ENCODE data around the gene SIGLEC1. TPM values are rescaled to one million over a fixed set of nuclear protein-coding genes. Genes with fewer than 3 reads are reported as not detected.

Gene SIGLEC1
- total and polyA plus RNA-seq, 2 donors (not counting 3 experiments of a cell fraction or from before 2014, with no cell fraction given) = not detected

DNA sequence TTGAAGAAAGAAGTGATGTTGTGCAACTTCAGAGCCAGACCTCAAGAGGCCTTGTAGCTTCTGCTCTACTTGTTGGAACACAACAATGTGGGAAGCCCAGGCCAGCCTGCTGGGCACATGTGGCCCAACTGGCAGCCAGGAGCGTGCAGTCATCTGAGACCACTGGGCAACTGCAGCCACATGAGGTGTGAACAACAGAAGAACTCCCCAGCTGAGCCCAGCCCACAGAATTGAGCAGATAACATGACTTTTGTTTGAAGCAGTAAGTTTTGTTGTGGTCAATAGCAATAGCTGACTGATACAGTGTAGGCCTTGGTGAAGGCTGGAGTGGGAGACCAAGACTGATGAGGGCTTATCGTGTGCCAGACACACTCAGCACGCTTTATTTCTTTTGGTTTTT, 22.0 kb downstream of the SIGLEC1 start:
- TF ChIP-seq POLR2A (IDR thresholded peaks at IDR 0.05; ENCODE audit: low read depth, low read length) (no peak), EZH2 (IDR thresholded peaks at IDR 0.05; ENCODE audit: borderline replicate concordance, low read depth, low read length, severe bottlenecking) (no peak), FOS (IDR thresholded peaks at IDR 0.05; ENCODE audit: borderline replicate concordance, insufficient read depth, low read length) (no peak), MYC (IDR thresholded peaks at IDR 0.05; ENCODE audit: low read depth, low read length) (no peak), GATA2 (IDR thresholded peaks at IDR 0.05; ENCODE audit: insufficient read depth, insufficient read length, low read depth, low read length) (no peak), JUN (IDR thresholded peaks at IDR 0.05; ENCODE audit: borderline replicate concordance, insufficient read depth, insufficient read length, low read depth) (no peak), POLR2AphosphoS5 (IDR thresholded peaks at IDR 0.05; ENCODE audit: insufficient read depth, low read depth, low read length) (no peak)
- TF ChIP-seq, protein P1, sequence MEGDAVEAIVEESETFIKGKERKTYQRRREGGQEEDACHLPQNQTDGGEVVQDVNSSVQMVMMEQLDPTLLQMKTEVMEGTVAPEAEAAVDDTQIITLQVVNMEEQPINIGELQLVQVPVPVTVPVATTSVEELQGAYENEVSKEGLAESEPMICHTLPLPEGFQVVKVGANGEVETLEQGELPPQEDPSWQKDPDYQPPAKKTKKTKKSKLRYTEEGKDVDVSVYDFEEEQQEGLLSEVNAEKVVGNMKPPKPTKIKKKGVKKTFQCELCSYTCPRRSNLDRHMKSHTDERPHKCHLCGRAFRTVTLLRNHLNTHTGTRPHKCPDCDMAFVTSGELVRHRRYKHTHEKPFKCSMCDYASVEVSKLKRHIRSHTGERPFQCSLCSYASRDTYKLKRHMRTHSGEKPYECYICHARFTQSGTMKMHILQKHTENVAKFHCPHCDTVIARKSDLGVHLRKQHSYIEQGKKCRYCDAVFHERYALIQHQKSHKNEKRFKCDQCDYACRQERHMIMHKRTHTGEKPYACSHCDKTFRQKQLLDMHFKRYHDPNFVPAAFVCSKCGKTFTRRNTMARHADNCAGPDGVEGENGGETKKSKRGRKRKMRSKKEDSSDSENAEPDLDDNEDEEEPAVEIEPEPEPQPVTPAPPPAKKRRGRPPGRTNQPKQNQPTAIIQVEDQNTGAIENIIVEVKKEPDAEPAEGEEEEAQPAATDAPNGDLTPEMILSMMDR (IDR thresholded peaks at IDR 0.05; ENCODE audit: extremely low read depth in 1 of 2, insufficient read depth in 1 of 2, low read depth in 1 of 2, low read length in 2 of 2) = no peak
- TF ChIP-seq, protein P2, sequence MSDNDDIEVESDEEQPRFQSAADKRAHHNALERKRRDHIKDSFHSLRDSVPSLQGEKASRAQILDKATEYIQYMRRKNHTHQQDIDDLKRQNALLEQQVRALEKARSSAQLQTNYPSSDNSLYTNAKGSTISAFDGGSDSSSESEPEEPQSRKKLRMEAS (IDR thresholded peaks at IDR 0.05; ENCODE audit: insufficient read depth, insufficient read length) = no peak
- peaks cover 10 to 13% of the 10 kb centered on the region in 2 experiments for H3K27me3 ChIP-seq (ENCODE audit: control insufficient read depth in 2 of 2, insufficient read depth in 2 of 2, low read length in 2 of 2)
- no peaks in the 10 kb centered on the region for H3K9me3 ChIP-seq (replicated peaks; ENCODE audit: control insufficient read depth, insufficient read depth, low read length)
- ChIA-PET CTCF (interaction anchor here (1.6 to 12.6 kb wide), 3 partner anchors 10 to 19 kb away, joined by 3 to 112 read pairs (median 23); no protein-coding TSS in a partner anchor), POLR2A (no interaction called here)
- H3K36me3 ChIP-seq (ENCODE audit: control insufficient read depth in 2 of 2, extremely low read depth in 1 of 2, insufficient read depth in 2 of 2, low read length in 2 of 2) = no peaks in the 10 kb centered on the region
- no peak overlapping the region for H3K4me2 ChIP-seq (ENCODE audit: insufficient read depth, low read length)
- BruUV-seq (replicated peaks) = no TSS peak
- no peaks in the 10 kb centered on the region for H3K4me1 ChIP-seq (ENCODE audit: control insufficient read depth, extremely low read depth, insufficient read depth, low read length)
- dilution Hi-C loops (cut with MboI; ENCODE audit: extremely low pct_ligation_motif_present, low sequenced_read_pairs) = no loop called here
- no peaks in the 10 kb centered on the region for H4K20me1 ChIP-seq (replicated peaks; ENCODE audit: control insufficient read depth, extremely low read depth, insufficient read depth, low read length)
- DNase-seq (ENCODE audit: low read depth, low spot score) (no peak), FAIRE-seq (no peak)
- no peak overlapping the region for H3K4me3 ChIP-seq (replicated peaks in 1 of 3; ENCODE audit: insufficient read depth in 1 of 3, low read depth in 1 of 3, low read length in 3 of 3)
- intact Hi-C loops (cut with micrococcal nuclease) = no loop called here
- no peak overlapping the region for H3K9ac ChIP-seq (replicated peaks; ENCODE audit: extremely low read depth, insufficient read depth, low read length)
- no peaks in the 10 kb centered on the region for H3K79me2 ChIP-seq (ENCODE audit: control insufficient read depth, insufficient read depth, low read length)
- H3K9me1 ChIP-seq (replicated peaks; ENCODE audit: control insufficient read depth, extremely low read depth, insufficient read depth, low read length) = no peaks in the 10 kb centered on the region
- H3K27ac ChIP-seq (ENCODE audit: insufficient read depth, low read depth, low read length) = no peak overlapping the region
- H2AFZ ChIP-seq (ENCODE audit: low read depth, low read length) = no peak overlapping the region
